K562 (cell line): ENCODE measurements around the gene MYO18A. TPM values are rescaled to one million over a fixed set of nuclear protein-coding genes. Genes with fewer than 3 reads are reported as not detected.

Source experiments
- BDP1 ChIP-seq: IDR thresholded peaks from 3 replicates; pipeline ENCODE4 v1.6.1; 2011; ENCODE audit not compliant: insufficient read length, insufficient read depth
- CBX8 ChIP-seq: fragments of 200-600 bp; sonication (generic); IDR thresholded peaks from 2 replicates; pipeline ENCODE4 v1.6.1; 2012; ENCODE audit warnings: borderline replicate concordance, mixed run types, low read depth, mild to moderate bottlenecking, moderate library complexity, mixed read lengths, low read length, control low read depth, inconsistent platforms; ENCODE audit not compliant: poor library complexity, severe bottlenecking; ENCODE audit errors: extremely low read depth
- CREB1 ChIP-seq, 2 experiments: sonication (generic) in 1 of 2; formaldehyde crosslinking in 1 of 2; IDR thresholded peaks; 2 replicates each; pipeline versions ENCODE4 v1.6.1 to v1.8.0; 2012 to 2022; ENCODE audit warnings: inconsistent platforms in 1 of 2, mild to moderate bottlenecking in 1 of 2, missing genetic modification reagents in 1 of 2, moderate library complexity in 1 of 2
- DMBX1 ChIP-seq: fragments of 250-450 bp; sonication (Bioruptor Pico); IDR thresholded peaks from 2 replicates; pipeline ENCODE4 v1.8.0; 2022; ENCODE audit warnings: inconsistent platforms, mild to moderate bottlenecking, moderate library complexity, borderline replicate concordance
- FUS ChIP-seq: fragments of 200-400 bp; formaldehyde crosslinking; optimal IDR thresholded peaks from 2 replicates; pipeline ENCODE3; 2017; ENCODE audit warnings: low read depth, low read length
- HSF4 ChIP-seq: fragments of 250-450 bp; sonication (Bioruptor Pico); IDR thresholded peaks from 2 replicates; pipeline ENCODE4 v2.1.2; 2022; ENCODE audit warnings: mild to moderate bottlenecking, moderate library complexity, borderline replicate concordance
- KLF16 ChIP-seq: IDR thresholded peaks from 2 replicates; pipeline ENCODE4 v1.6.1; 2016; ENCODE audit warnings: antibody characterized with exemption
- NUFIP1 ChIP-seq: fragments of 450-650 bp; IDR thresholded peaks from 2 replicates; pipeline ENCODE4 v1.6.1; 2018; ENCODE audit not compliant: partially characterized antibody
- POLR2H ChIP-seq: IDR thresholded peaks from 2 replicates; pipeline ENCODE4 v1.6.1; 2016; ENCODE audit warnings: missing genetic modification characterization, low read depth, mild to moderate bottlenecking, control low read depth, missing compliant biosample characterization, moderate library complexity
- RNF2 ChIP-seq: sonication (generic); IDR thresholded peaks from 2 replicates; pipeline ENCODE4 v1.6.1; 2016
- U2AF2 ChIP-seq: fragments of 200-400 bp; formaldehyde crosslinking; optimal IDR thresholded peaks from 2 replicates; pipeline ENCODE3; 2017; ENCODE audit warnings: low read depth, mild to moderate bottlenecking, low read length
- ZNF408 ChIP-seq: fragments of 250-450 bp; sonication (Bioruptor Pico); IDR thresholded peaks from 2 replicates; pipeline ENCODE4 v1.4.0; 2020; ENCODE audit warnings: low read depth, mild to moderate bottlenecking, moderate library complexity
- ZNF589 ChIP-seq: fragments of 200-800 bp; sonication (Bioruptor generic); IDR thresholded peaks from 2 replicates; pipeline ENCODE4 v1.6.1; 2016; ENCODE audit warnings: low read depth, missing genetic modification characterization, missing compliant biosample characterization
- polyA plus RNA-seq, 8 experiments: library from polyadenylated mRNA; depleted of rRNA in 4 of 8; stranded (reverse) in 5 of 8; unstranded in 3 of 8; fragments of >200 nt; fragmentation: Nextera tagmentation in 2 of 8; fragmentation: Illumina TruSeq in 1 of 8; extraction: Ambion mirVana in 2 of 8; extraction: Trizol in 1 of 8; gene quantifications; 2 replicates each; pipeline versions ENCODE4 v1.2.1 to v1.2.3, GENCODE V29; 2011 to 2014; ENCODE audit warnings: inconsistent platforms in 1 of 8, missing spikeins in 1 of 8
- total RNA-seq, 7 experiments: library from RNA; depleted of rRNA in 6 of 7; stranded (reverse); fragments of >200 nt in 6 of 7; fragmentation: Illumina TruSeq in 2 of 7; extraction: Trizol in 2 of 7; gene quantifications; 2 replicates each; pipeline versions ENCODE4 v1.2.1 to v1.2.3, GENCODE V29; 2011 to 2021; ENCODE audit warnings: low replicate concordance in 1 of 7
- TF ChIP-seq, protein P1 (sequence below): IDR thresholded peaks from 2 replicates; pipeline ENCODE4 v1.6.1; 2011; ENCODE audit not compliant: insufficient read length; ENCODE audit errors: extremely low read depth
- TF ChIP-seq, protein P2 (sequence below), 2 experiments: fragments of 450-650 bp; IDR thresholded peaks; 2 replicates each; pipeline ENCODE4 v1.6.1; 2016; ENCODE audit warnings: mild to moderate bottlenecking in 2 of 2, borderline replicate concordance in 1 of 2, low read depth in 1 of 2, moderate library complexity in 1 of 2
- TF ChIP-seq, protein P3 (sequence below), 3 experiments: IDR thresholded peaks in 2 of 3; conservative IDR thresholded peaks in 1 of 3; 2 replicates each; pipeline ENCODE4 v1.5.1; 2011 to 2012; ENCODE audit warnings: low read length in 3 of 3, mild to moderate bottlenecking in 3 of 3, control low read depth in 2 of 3, improper control_type of control experiment in 1 of 3, inconsistent platforms in 1 of 3, low read depth in 1 of 3, mixed read lengths in 1 of 3, moderate library complexity in 1 of 3; ENCODE audit not compliant: insufficient read depth in 2 of 3

Gene MYO18A
- total and polyA plus RNA-seq, 9 of the 15 experiments (the other 6 are each of a cell fraction or from before 2014, with no cell fraction given): 2.5 to 65.4 (median 17.1) TPM

DNA sequence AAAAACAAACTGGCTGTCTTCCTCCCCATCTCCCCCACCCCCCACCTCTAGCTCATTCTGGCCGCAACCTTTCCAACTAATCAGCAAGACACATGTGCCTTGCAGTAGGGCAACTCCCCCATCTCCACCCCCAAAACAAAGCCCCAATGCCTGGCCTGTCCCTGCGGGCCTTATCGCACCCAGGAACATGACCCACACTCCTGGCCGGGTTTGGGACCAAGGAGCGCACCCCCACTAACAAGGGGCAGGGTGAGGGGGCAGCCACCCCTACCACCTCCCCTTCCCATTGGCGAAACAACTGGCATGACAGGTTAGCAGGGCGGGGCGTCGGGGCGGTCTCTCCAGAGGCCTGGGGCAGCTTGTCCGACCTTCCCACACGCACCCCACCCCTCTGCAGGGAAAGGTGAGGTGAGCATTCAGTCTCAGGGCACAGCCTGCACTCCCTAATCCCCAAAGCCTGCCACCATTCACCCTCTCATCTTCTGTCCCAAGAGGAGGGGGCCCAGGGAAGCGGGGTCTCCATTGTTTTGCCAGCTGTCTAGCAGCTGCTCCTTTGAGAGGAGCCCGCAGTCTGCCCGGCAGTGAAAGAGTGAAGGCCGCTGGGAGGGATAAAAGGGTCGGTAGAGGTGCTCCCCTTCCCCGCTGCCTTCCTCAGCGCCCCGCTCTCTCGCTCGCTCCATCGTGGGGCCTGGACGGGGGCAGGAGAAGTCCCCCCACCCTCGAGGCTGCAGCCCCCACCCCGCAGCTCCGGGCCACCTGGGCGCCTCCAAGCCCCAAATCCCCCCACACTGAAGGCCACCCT lies 765 bp downstream of the MYO18A start (continued):
- TF ChIP-seq, protein P1, sequence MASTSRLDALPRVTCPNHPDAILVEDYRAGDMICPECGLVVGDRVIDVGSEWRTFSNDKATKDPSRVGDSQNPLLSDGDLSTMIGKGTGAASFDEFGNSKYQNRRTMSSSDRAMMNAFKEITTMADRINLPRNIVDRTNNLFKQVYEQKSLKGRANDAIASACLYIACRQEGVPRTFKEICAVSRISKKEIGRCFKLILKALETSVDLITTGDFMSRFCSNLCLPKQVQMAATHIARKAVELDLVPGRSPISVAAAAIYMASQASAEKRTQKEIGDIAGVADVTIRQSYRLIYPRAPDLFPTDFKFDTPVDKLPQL: no peak
- TF ChIP-seq NUFIP1: no peak
- TF ChIP-seq, protein P2, sequence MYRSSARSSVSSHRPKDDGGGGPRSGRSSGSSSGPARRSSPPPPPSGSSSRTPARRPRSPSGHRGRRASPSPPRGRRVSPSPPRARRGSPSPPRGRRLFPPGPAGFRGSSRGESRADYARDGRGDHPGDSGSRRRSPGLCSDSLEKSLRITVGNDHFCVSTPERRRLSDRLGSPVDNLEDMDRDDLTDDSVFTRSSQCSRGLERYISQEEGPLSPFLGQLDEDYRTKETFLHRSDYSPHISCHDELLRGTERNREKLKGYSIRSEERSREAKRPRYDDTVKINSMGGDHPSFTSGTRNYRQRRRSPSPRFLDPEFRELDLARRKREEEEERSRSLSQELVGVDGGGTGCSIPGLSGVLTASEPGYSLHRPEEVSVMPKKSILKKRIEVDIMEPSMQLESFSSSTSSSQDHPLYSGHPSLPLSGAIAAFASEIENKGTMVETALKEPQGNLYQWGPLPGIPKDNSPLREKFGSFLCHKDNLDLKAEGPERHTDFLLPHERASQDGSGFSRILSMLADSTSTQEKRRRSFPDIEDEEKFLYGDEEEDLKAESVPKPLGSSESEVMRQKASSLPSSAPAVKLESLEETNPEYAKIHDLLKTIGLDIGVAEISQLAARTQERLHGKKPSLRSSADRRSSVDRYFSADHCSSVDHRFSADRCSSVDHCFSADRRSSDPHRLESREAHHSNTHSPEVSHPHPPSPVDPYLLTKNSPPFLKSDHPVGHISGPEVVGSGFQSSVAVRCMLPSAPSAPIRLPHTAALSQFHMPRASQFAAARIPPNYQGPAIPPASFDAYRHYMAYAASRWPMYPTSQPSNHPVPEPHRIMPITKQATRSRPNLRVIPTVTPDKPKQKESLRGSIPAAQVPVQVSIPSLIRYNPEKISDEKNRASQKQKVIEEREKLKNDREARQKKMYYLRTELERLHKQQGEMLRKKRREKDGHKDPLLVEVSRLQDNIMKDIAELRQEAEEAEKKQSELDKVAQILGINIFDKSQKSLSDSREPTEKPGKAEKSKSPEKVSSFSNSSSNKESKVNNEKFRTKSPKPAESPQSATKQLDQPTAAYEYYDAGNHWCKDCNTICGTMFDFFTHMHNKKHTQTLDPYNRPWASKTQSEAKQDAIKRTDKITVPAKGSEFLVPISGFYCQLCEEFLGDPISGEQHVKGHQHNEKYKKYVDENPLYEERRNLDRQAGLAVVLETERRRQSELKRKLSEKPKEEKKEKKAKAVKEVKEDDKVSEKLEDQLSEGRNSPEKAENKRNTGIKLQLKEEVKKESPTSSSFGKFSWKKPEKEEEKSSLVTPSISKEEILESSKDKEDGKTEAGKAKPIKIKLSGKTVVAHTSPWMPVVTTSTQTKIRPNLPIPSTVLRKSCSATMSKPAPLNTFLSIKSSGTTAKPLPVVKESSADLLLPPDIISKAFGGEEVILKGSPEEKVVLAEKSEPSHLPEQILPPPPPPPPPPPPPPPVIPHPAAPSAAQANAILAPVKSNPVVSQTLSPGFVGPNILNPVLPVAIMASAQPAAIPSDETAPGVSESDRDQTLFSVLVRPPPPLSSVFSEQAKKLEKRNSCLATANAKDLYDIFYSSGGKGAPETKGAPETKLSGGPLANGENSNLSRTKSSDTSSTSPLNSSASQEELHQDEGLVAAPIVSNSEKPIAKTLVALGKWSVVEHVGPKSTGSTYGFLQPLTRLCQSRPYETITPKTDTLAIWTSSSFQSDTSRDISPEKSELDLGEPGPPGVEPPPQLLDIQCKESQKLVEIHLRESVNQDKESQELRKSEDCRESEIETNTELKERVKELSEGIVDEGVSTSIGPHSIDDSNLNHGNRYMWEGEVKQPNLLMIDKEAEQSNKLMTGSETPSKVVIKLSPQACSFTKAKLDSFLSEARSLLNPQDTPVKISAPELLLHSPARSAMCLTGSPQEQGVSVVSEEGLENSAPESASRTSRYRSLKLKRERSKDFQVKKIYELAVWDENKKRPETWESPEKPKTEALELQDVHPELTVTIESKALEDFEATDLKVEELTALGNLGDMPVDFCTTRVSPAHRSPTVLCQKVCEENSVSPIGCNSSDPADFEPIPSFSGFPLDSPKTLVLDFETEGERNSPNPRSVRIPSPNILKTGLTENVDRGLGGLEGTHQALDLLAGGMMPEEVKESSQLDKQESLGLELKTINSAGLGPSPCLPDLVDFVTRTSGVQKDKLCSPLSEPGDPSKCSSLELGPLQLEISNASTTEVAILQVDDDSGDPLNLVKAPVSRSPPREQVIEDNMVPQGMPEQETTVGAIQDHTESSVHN (IDR thresholded peaks at IDR 0.05; ENCODE audit: borderline replicate concordance in 1 of 2, low read depth in 1 of 2): peak in 1 of 2 experiments; percentile 65; a peak in 1 of 4 replicates
- no peak for TF ChIP-seq ZNF408 (CRISPR knock-in tag)
- no peak for TF ChIP-seq DMBX1
- TF ChIP-seq CREB1 (IDR thresholded peaks at IDR 0.05): peak; percentile 63
- TF ChIP-seq CREB1 (CRISPR knock-in tag; IDR thresholded peaks at IDR 0.05): no peak
- TF ChIP-seq RNF2: peak; percentile 90
- TF ChIP-seq, protein P3, sequence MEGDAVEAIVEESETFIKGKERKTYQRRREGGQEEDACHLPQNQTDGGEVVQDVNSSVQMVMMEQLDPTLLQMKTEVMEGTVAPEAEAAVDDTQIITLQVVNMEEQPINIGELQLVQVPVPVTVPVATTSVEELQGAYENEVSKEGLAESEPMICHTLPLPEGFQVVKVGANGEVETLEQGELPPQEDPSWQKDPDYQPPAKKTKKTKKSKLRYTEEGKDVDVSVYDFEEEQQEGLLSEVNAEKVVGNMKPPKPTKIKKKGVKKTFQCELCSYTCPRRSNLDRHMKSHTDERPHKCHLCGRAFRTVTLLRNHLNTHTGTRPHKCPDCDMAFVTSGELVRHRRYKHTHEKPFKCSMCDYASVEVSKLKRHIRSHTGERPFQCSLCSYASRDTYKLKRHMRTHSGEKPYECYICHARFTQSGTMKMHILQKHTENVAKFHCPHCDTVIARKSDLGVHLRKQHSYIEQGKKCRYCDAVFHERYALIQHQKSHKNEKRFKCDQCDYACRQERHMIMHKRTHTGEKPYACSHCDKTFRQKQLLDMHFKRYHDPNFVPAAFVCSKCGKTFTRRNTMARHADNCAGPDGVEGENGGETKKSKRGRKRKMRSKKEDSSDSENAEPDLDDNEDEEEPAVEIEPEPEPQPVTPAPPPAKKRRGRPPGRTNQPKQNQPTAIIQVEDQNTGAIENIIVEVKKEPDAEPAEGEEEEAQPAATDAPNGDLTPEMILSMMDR (IDR thresholded peaks at IDR 0.05 in 2 of 3, conservative IDR thresholded peaks at IDR 0.05 in 1 of 3; ENCODE audit: insufficient read depth in 2 of 3, low read depth in 1 of 3, low read length in 3 of 3): peak in 1 of 3 experiments; percentile 5; a peak in 1 of 6 replicates
- TF ChIP-seq HSF4 (CRISPR knock-in tag): no peak
- no peak for TF ChIP-seq FUS
- TF ChIP-seq CBX8: no peak
- TF ChIP-seq KLF16: peak; percentile 91
- no peak for TF ChIP-seq BDP1
- no peak for TF ChIP-seq U2AF2
- no peak for TF ChIP-seq ZNF589 (CRISPR knock-in tag)
- no peak for TF ChIP-seq POLR2H (tag)
